HEK293 (cell line): ENCODE measurements around the gene GNB3.

ENCODE experiments used
- IKZF3 ChIP-seq: fragments of 450-650 bp; IDR thresholded peaks from 2 replicates; pipeline ENCODE4 v1.5.0; 2018; ENCODE audit warnings: missing biosample characterization, mild to moderate bottlenecking, missing genetic modification characterization, moderate library complexity
- OVOL3 ChIP-seq: fragments of 450-650 bp; formaldehyde crosslinking; IDR thresholded peaks from 2 replicates; pipeline ENCODE4 v1.5.1; 2016; ENCODE audit warnings: missing biosample characterization, missing genetic modification characterization
- PRDM1 ChIP-seq: fragments of 450-650 bp; formaldehyde crosslinking; IDR thresholded peaks from 2 replicates; pipeline ENCODE4; 2016; ENCODE audit warnings: missing biosample characterization, missing genetic modification characterization
- TCF7L2 ChIP-seq: IDR thresholded peaks from 2 replicates; pipeline ENCODE4 v1.6.1; 2011; ENCODE audit warnings: low read depth, mild to moderate bottlenecking, inconsistent platforms, low read length, moderate library complexity, borderline replicate concordance
- WT1 ChIP-seq: fragments of 450-650 bp; formaldehyde crosslinking; IDR thresholded peaks from 2 replicates; pipeline ENCODE4 v1.5.1; 2016; ENCODE audit warnings: missing biosample characterization, missing genetic modification characterization
- YY2 ChIP-seq: fragments of 450-650 bp; formaldehyde crosslinking; IDR thresholded peaks from 2 replicates; pipeline ENCODE4 v1.5.1; 2016; ENCODE audit warnings: missing biosample characterization, missing genetic modification characterization
- ZBTB20 ChIP-seq: fragments of 450-650 bp; formaldehyde crosslinking; IDR thresholded peaks from 2 replicates; pipeline ENCODE4 v1.5.1; 2016; ENCODE audit warnings: missing biosample characterization, missing genetic modification characterization
- ZFP41 ChIP-seq: fragments of 450-650 bp; formaldehyde crosslinking; IDR thresholded peaks from 2 replicates; pipeline ENCODE4 v1.5.1; 2016; ENCODE audit warnings: missing biosample characterization, missing genetic modification characterization, borderline replicate concordance
- ZNF133 ChIP-seq: fragments of 450-650 bp; formaldehyde crosslinking; IDR thresholded peaks from 2 replicates; pipeline ENCODE4 v1.5.1; 2016; ENCODE audit warnings: missing biosample characterization, missing genetic modification characterization
- ZNF16 ChIP-seq: fragments of 450-650 bp; formaldehyde crosslinking; IDR thresholded peaks from 2 replicates; pipeline ENCODE4 v1.5.1; 2016; ENCODE audit warnings: low read depth, missing biosample characterization, missing genetic modification characterization
- ZNF19 ChIP-seq: fragments of 450-650 bp; formaldehyde crosslinking; IDR thresholded peaks from 2 replicates; pipeline ENCODE4; 2016; ENCODE audit warnings: missing biosample characterization, missing genetic modification characterization, low read depth
- ZNF211 ChIP-seq: fragments of 450-650 bp; formaldehyde crosslinking; IDR thresholded peaks from 2 replicates; pipeline ENCODE4 v1.5.1; 2016; ENCODE audit warnings: low read depth, missing biosample characterization, missing genetic modification characterization
- ZNF223 ChIP-seq: fragments of 450-650 bp; formaldehyde crosslinking; IDR thresholded peaks from 2 replicates; pipeline ENCODE4 v1.5.1; 2016; ENCODE audit warnings: missing biosample characterization, missing genetic modification characterization
- ZNF24 ChIP-seq: fragments of 450-650 bp; formaldehyde crosslinking; IDR thresholded peaks from 2 replicates; pipeline ENCODE4 v1.5.1; 2016; ENCODE audit warnings: missing biosample characterization, missing genetic modification characterization
- ZNF324 ChIP-seq: fragments of 450-650 bp; formaldehyde crosslinking; IDR thresholded peaks from 2 replicates; pipeline ENCODE4 v1.5.1; 2016; ENCODE audit warnings: missing biosample characterization, missing genetic modification characterization
- ZNF341 ChIP-seq: fragments of 450-650 bp; formaldehyde crosslinking; IDR thresholded peaks from 2 replicates; pipeline ENCODE4; 2016; ENCODE audit warnings: low read depth, missing biosample characterization, missing genetic modification characterization
- ZNF423 ChIP-seq: fragments of 450-650 bp; formaldehyde crosslinking; IDR thresholded peaks from 2 replicates; pipeline ENCODE4 v1.5.1; 2016; ENCODE audit warnings: missing biosample characterization, missing genetic modification characterization
- ZNF548 ChIP-seq: fragments of 450-650 bp; formaldehyde crosslinking; IDR thresholded peaks from 2 replicates; pipeline ENCODE4 v1.5.1; 2016; ENCODE audit warnings: missing biosample characterization, missing genetic modification characterization
- ZNF600 ChIP-seq: fragments of 450-650 bp; formaldehyde crosslinking; IDR thresholded peaks from 2 replicates; pipeline ENCODE4 v1.5.1; 2016; ENCODE audit warnings: missing biosample characterization, missing genetic modification characterization
- ZNF654 ChIP-seq: fragments of 450-650 bp; formaldehyde crosslinking; IDR thresholded peaks from 2 replicates; pipeline ENCODE4 v1.5.1; 2016; ENCODE audit warnings: low read depth, missing biosample characterization, missing genetic modification characterization
- ZNF664 ChIP-seq: fragments of 450-650 bp; formaldehyde crosslinking; IDR thresholded peaks from 2 replicates; pipeline ENCODE4 v1.5.1; 2016; ENCODE audit warnings: missing biosample characterization, missing genetic modification characterization
- ZNF670 ChIP-seq: fragments of 450-650 bp; formaldehyde crosslinking; IDR thresholded peaks from 2 replicates; pipeline ENCODE4 v1.5.1; 2016; ENCODE audit warnings: missing biosample characterization, missing genetic modification characterization, low read depth
- ZNF701 ChIP-seq: fragments of 450-650 bp; formaldehyde crosslinking; IDR thresholded peaks from 2 replicates; pipeline ENCODE4 v1.5.1; 2016; ENCODE audit warnings: missing biosample characterization, missing genetic modification characterization
- ZNF791 ChIP-seq: fragments of 450-650 bp; formaldehyde crosslinking; IDR thresholded peaks from 2 replicates; pipeline ENCODE4 v1.5.1; 2016; ENCODE audit warnings: missing biosample characterization, missing genetic modification characterization
- TF ChIP-seq, protein P1 (sequence below): fragments of 450-650 bp; formaldehyde crosslinking; IDR thresholded peaks from 2 replicates; pipeline ENCODE4 v1.5.1; 2016; ENCODE audit warnings: missing biosample characterization, missing genetic modification characterization
- TF ChIP-seq, protein P2 (sequence below): fragments of 450-650 bp; formaldehyde crosslinking; optimal IDR thresholded peaks from 2 replicates; pipeline ENCODE3; 2016; ENCODE audit warnings: missing biosample characterization, mild to moderate bottlenecking, missing genetic modification characterization
- TF ChIP-seq, protein P3 (sequence below): IDR thresholded peaks from 2 replicates; pipeline ENCODE4 v1.6.1; 2011; ENCODE audit warnings: mild to moderate bottlenecking, low read depth, low read length, borderline replicate concordance
- TF ChIP-seq, protein P4 (sequence below): fragments of 450-650 bp; formaldehyde crosslinking; IDR thresholded peaks from 2 replicates; pipeline ENCODE4 v1.5.1; 2016; ENCODE audit warnings: missing biosample characterization, missing genetic modification characterization
- TF ChIP-seq, protein P5 (sequence below): fragments of 450-650 bp; formaldehyde crosslinking; IDR thresholded peaks from 2 replicates; pipeline ENCODE4 v1.5.1; 2016; ENCODE audit warnings: missing biosample characterization, missing genetic modification characterization
- TF ChIP-seq, protein P6 (sequence below): fragments of 450-650 bp; formaldehyde crosslinking; IDR thresholded peaks from 2 replicates; pipeline ENCODE4 v1.5.1; 2016; ENCODE audit warnings: missing biosample characterization, missing genetic modification characterization

Gene GNB3

DNA sequence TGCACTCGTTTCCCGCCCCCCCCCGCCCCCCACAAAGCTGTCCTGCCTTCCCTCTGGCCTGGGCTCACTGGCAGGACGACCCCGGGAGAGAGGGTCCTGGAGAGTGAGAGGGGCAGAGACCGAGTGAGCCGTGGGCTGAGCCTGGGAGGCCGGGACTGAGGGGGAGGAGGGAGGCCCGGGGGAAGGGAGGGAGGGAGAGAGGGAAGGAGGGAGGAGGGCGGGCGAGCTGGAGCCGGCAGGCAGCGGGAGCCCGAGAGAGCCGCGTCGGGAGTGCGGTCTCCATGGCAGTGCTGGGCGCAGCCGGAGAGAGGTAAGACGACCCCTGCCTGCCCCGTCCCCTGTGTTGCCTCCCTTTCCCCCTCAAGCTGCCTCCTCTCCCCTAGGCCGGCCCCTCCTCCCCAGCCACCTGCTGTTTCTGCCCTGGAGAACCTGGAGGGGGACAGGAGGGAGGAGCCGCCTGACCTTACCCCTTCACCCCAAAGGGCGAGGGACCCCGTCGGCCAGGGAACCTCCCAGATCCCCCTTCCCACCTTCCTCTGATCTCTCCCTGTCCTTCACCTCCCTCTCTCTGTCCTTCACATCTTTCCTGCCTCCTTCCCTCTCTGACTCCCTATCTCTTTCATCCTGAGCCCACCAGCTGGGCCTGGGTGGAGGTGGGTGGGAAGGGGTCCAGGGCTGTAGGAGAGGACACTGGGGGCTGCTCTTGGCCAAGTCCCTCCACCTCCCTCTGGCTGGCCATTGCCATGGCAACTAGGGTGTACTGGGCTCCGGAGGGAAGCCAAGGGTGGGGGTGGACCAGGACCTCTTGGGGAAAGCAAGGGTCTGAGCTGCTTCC lies 18.9 kb upstream of the GNB3 start, which contains the start of gene GPR162 (continued):
- peak; percentile 65; the same call in 1 of the 2 replicates for TF ChIP-seq ZNF341 (tag by site-specific recombination)
- TF ChIP-seq, protein P1, sequence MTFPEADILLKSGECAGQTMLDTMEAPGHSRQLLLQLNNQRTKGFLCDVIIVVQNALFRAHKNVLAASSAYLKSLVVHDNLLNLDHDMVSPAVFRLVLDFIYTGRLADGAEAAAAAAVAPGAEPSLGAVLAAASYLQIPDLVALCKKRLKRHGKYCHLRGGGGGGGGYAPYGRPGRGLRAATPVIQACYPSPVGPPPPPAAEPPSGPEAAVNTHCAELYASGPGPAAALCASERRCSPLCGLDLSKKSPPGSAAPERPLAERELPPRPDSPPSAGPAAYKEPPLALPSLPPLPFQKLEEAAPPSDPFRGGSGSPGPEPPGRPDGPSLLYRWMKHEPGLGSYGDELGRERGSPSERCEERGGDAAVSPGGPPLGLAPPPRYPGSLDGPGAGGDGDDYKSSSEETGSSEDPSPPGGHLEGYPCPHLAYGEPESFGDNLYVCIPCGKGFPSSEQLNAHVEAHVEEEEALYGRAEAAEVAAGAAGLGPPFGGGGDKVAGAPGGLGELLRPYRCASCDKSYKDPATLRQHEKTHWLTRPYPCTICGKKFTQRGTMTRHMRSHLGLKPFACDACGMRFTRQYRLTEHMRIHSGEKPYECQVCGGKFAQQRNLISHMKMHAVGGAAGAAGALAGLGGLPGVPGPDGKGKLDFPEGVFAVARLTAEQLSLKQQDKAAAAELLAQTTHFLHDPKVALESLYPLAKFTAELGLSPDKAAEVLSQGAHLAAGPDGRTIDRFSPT (tag by site-specific recombination) = peak; percentile 12; the same call in 1 of the 2 replicates
- TF ChIP-seq, protein P2, sequence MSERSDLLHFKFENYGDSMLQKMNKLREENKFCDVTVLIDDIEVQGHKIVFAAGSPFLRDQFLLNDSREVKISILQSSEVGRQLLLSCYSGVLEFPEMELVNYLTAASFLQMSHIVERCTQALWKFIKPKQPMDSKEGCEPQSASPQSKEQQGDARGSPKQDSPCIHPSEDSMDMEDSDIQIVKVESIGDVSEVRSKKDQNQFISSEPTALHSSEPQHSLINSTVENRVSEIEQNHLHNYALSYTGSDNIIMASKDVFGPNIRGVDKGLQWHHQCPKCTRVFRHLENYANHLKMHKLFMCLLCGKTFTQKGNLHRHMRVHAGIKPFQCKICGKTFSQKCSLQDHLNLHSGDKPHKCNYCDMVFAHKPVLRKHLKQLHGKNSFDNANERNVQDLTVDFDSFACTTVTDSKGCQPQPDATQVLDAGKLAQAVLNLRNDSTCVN (tag by site-specific recombination) = peak; percentile 37
- no peak for TF ChIP-seq ZNF670 (tag by site-specific recombination)
- 0 out of 2 replicates have a peak, but pooled peaks have one; percentile 32 for TF ChIP-seq ZNF423 (tag by site-specific recombination)
- TF ChIP-seq ZNF701 (tag by site-specific recombination) = no peak
- no peak for TF ChIP-seq ZNF664 (tag by site-specific recombination)
- TF ChIP-seq YY2 = no peak
- no peak for TF ChIP-seq TCF7L2
- TF ChIP-seq, protein P3, sequence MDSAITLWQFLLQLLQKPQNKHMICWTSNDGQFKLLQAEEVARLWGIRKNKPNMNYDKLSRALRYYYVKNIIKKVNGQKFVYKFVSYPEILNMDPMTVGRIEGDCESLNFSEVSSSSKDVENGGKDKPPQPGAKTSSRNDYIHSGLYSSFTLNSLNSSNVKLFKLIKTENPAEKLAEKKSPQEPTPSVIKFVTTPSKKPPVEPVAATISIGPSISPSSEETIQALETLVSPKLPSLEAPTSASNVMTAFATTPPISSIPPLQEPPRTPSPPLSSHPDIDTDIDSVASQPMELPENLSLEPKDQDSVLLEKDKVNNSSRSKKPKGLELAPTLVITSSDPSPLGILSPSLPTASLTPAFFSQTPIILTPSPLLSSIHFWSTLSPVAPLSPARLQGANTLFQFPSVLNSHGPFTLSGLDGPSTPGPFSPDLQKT = no peak
- TF ChIP-seq, protein P4, sequence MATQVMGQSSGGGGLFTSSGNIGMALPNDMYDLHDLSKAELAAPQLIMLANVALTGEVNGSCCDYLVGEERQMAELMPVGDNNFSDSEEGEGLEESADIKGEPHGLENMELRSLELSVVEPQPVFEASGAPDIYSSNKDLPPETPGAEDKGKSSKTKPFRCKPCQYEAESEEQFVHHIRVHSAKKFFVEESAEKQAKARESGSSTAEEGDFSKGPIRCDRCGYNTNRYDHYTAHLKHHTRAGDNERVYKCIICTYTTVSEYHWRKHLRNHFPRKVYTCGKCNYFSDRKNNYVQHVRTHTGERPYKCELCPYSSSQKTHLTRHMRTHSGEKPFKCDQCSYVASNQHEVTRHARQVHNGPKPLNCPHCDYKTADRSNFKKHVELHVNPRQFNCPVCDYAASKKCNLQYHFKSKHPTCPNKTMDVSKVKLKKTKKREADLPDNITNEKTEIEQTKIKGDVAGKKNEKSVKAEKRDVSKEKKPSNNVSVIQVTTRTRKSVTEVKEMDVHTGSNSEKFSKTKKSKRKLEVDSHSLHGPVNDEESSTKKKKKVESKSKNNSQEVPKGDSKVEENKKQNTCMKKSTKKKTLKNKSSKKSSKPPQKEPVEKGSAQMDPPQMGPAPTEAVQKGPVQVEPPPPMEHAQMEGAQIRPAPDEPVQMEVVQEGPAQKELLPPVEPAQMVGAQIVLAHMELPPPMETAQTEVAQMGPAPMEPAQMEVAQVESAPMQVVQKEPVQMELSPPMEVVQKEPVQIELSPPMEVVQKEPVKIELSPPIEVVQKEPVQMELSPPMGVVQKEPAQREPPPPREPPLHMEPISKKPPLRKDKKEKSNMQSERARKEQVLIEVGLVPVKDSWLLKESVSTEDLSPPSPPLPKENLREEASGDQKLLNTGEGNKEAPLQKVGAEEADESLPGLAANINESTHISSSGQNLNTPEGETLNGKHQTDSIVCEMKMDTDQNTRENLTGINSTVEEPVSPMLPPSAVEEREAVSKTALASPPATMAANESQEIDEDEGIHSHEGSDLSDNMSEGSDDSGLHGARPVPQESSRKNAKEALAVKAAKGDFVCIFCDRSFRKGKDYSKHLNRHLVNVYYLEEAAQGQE (tag by site-specific recombination) = no peak
- TF ChIP-seq, protein P5, sequence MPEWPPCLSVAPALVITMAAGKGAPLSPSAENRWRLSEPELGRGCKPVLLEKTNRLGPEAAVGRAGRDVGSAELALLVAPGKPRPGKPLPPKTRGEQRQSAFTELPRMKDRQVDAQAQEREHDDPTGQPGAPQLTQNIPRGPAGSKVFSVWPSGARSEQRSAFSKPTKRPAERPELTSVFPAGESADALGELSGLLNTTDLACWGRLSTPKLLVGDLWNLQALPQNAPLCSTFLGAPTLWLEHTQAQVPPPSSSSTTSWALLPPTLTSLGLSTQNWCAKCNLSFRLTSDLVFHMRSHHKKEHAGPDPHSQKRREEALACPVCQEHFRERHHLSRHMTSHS (tag by site-specific recombination) = no peak
- TF ChIP-seq ZNF600 (tag by site-specific recombination) = no peak
- TF ChIP-seq ZNF24 (tag by site-specific recombination) = 0 out of 2 replicates have a peak, but pooled peaks have one; percentile 32
- TF ChIP-seq ZNF211 = no peak
- TF ChIP-seq OVOL3 (tag by site-specific recombination) = no peak
- TF ChIP-seq WT1 (tag by site-specific recombination) = peak; percentile 90
- peak; percentile 44; the same call in 1 of the 2 replicates for TF ChIP-seq ZBTB20 (tag by site-specific recombination)
- TF ChIP-seq ZNF791 (tag by site-specific recombination) = no peak
- TF ChIP-seq ZNF548 (tag by site-specific recombination) = no peak
- no peak for TF ChIP-seq ZNF19
- TF ChIP-seq ZNF16 = no peak
- TF ChIP-seq PRDM1 = no peak
- no peak for TF ChIP-seq ZNF654 (tag by site-specific recombination)
- TF ChIP-seq ZNF223 (tag by site-specific recombination) = no peak
- TF ChIP-seq, protein P6, sequence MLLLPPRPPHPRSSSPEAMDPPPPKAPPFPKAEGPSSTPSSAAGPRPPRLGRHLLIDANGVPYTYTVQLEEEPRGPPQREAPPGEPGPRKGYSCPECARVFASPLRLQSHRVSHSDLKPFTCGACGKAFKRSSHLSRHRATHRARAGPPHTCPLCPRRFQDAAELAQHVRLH (tag by site-specific recombination) = no peak
- TF ChIP-seq ZNF324 (tag by site-specific recombination) = peak; percentile 40; the same call in 1 of the 2 replicates
- no peak for TF ChIP-seq IKZF3 (tag by site-specific recombination)
- no peak for TF ChIP-seq ZFP41 (tag by site-specific recombination)
- TF ChIP-seq ZNF133 = no peak
